Stimulated activated CD4-positive, alpha-beta T cell treated with anti-CD3 and anti-CD28 coated beads, Interleukin-4, amount 100 ng/mL, for 24 hours (primary cell): ENCODE results near the gene GALNT10.
A peak's percentile ranks its signal among the peaks of the same experiment; 100 is the strongest.

ENCODE experiments used
- DNase-seq: peaks from one replicate; pipeline ENCODE4 v3.0.0-alpha.2; 2020

The GALNT10 gene

DNA sequence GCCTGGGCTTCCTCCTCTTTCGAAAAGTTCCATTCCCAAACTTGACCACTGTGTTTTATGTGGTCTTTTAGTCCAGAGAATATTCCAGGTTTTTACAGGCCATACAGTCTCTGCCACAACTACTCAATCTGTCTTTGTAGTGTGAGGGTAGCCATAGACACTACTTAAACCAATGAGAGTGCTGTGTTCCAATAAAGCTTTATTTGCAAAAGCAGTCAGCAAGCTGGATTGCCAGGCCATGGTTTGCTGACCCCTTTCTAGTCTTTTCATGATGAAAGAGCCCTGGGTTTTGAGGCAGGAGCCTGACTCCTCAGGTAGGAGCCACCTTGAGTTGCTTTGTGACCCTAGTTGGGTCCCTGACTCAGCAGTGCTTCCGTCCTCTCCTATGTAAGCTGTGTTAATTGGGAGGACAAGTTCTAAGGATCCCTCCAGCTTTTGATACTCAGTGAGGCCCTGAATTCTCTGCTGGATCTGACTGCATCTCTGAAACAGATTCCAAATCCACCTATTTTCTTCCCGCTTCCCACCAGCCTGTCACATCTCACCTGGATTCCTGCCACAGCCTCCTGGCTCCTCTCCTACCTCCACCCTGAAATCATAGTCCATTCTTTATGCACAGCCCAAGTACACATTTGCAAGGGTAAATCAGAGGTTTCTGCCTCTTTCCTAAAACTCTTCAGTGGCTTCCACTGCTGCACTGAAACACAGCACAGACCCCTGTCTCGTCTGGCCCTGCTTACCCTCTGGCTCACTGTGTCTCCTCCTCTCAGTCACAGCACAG is 13.5 kb downstream of the GALNT10 start:
- DNase-seq: no peak

DNA sequence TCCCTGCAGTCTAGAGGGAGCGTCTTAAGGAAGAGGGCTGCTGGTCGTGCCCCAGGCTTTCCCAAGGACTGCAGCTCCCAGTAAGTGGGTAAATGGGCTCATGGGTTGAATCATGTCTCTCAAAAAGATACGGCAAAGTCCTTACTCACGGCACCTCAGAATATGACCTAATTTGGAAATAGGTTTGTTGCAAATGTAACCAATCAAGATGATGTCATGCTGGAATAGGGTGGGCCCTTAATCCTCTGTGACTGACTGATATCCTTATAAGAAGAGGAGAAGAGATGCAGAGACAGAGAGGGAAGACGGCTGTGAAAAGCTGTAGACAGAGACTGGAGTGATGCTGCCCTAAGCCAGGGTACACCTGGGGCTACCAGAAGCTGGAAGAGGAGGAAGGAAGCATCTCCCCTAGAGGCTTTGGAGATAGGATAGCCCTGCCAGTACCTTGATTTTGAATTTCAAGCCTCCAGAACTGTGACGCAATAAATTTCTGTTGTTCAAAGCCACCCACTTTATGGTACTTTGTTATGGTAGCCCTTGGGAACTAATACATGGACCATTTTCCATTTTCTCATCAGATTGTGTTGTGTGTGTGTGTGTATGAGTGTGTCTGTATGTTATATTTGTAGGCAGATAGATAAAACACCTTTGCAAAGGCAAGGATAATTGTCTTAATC is 15.0 kb downstream of the GALNT10 start:
- DNase-seq: no peak

DNA sequence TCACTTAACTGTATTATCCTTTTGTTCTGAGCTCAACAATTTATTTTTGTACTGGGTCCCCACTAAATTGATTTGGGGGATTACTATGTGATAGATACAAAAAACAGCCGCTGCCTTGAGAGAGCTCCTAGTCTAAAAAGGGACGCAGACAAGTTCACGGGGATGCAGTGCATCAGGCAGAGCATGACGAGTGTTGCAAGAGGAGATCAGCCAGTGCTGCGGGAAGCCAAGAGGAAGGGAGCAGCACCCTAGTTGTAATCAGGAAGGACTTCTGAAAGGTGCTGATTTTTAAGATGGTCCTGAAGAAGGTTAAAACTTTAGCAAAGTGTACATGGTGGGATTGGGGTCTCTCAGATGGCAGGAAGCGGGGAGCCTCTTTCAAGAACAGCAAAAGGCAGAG is 15.8 kb downstream of the GALNT10 start:
- no peak for DNase-seq

DNA sequence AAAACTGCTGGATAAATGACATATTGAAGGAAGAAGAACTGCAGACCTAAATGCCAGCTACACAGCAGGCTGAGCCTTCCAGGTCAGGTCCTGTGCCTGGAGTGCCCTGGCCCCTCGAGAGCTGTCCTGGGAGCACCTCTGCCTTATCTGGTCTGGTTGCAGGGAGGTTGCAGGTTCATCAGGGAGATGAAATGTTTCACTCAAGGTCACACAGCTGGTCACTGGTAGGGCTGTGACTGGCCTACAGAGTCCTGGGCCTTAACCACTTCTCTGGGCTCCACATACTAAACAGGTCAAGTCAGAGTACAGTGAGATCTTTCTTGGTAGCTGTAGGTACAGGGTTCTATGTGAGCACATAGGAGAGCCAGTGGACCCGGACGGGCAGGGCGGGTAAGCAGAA is 16.7 kb downstream of the GALNT10 start:
- DNase-seq: no peak

DNA sequence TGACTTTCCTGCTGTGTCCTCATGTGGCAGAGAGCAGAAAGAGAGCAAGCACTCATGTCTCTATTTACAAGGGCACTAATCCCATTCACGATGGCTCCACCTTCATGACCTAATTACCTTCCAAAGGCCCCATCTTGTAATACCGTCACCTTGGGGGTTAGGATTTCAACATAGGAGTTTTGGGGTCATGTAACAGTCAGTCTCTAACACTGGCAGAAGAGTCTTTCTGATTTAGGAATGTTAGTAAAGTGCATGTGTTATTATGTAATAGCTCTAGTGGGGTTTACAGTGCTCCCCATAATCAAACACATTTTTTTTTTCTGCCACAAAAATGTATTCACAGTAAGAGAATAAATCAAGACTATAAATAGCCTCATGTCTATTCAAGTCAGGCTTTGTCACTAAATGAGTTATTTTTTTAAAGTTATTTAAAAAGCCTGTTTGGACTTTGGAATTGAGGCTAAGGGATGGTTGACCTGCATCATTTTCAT is 19.1 kb downstream of the GALNT10 start:
- DNase-seq: no peak

DNA sequence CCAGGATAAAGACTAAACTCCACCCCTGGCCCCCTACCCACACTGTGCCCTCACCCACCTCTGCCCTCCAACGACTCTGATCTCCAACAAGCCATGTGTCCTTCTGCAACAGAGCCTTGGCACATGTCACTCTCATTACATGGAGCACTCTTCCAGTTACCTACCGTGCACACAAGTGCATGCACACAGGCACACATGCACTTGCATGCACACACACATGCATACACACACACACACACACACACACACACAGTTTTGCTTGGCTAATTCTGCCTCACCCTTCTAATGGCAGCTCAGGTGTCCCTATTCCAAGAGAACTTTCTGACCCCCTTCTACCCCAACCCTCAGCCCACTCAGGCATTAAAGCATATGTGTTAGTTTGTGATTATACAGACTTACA is 19.6 kb downstream of the GALNT10 start:
- DNase-seq: no peak

DNA sequence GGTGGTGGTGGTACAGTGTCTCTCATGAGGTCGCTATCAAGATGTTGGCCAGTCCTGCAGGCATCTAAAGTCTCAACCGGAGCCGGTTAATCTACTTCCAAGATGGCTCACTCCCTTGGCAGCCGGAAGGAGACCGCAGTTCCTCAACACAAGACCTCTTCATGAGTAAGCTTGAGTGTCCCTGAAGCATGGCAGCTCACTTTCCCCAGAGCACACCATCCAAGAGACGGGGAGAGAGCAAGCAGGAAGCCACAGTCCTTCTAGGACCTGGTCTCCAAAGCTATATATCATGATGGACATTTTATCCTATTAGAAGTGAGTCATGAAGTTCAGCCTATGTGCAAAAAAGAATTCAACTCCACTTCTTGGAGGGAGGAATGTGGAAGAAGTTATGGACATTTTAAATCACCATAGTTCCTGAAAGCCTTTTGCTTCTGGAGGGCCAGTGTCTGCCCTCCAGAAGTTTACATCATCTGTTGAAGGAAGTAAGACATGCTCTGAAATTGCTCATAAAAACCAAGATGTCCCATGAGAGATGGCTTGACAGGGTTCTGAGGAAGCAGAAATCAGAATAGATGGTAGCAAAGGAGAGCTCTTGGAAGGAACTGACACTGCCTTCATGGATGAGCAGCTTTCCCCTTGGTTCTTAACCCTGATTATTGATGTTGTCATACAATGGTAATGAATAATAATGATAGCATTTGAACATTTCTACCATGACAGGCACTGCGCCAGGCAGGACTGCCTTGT is 21.3 kb downstream of the GALNT10 start:
- DNase-seq: no peak

DNA sequence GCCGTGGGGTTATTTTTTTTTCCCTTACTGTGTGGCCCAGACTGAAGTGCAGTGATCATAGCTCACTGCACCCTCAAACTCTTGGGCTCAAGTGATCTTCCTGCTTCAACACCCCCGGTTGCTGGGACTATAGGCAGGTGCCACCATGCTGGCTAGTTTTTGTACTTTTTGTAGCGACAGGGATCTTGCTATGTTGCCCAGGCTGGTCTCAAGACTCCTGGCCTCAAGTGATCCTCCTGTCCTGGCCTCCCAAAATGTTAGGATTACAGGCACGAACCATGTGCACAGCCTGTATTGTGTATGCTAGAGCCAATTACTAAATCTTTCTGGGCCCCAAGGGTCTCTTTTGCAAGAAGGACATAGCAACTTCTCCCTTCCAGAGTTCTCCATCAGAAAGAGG is 23.1 kb downstream of the GALNT10 start:
- DNase-seq: no peak

DNA sequence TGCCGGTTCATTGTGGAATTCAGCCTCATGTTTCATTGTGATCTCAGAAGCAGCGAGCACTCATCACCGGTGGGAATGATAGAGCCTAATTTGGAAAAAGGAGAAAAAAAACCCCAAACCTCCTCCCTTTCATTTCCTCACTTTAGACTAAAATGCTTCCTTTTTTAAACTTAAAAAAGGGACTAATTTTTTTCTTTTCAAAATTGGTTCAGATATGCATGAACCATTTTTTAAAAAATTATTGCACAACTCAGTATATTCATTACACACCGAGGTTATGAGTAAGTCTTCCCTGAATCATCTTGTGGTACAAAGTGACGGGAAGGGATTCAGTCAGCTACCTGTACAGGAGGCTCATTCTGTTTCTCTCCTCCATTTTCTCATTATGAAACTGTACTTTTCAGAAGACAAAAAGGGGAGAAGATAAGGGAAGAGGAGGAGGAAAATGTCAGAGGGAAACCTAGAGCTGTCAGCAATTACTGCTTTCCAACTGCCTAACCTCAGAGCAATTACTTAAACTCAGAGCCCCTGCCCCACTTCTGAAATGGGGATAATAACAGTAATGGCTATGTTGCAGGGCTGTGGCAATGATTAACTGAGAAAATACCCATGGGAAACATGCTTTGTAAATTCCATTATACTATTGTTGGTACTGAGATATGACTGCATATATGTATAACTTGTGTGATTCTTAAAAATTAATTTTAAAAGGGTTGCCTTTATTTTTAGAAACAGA is 24.0 kb downstream of the GALNT10 start:
- DNase-seq: peak; percentile 32

DNA sequence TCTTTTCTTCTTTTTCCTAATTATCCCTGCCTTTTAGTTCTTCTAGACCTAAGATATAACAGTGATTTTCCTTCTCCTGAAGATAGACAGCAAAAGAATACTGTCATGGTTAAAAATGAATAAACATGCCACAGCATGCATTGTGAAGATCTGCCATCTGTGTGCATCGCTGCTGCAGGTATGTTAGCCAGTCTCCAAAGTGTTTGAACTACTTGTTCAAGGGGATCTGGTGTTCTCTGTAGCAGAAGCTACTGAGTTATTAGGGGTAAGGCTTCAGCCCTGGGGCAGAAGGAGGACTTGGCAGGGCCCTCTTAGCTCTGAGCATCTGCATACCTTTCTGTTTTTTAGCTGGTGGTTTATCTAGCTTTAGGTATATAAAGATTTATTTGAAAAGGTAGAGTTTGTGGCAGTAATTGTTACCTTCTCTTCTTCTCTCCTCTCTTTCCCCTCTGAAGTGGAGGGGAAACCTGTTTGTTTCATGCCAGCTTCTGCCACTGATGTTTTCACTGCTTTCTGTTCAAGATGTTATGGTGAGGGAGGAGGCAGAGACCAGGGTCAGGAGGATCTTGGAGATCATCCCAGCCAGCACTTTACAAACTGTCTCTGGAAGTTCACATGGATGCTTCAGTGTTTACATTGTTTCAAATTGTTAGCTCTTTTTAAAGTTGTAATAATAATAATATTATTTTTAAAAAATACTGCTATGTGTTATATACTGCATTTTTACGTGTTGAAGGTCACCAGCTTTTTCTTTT is 25.2 kb downstream of the GALNT10 start:
- DNase-seq: no peak

DNA sequence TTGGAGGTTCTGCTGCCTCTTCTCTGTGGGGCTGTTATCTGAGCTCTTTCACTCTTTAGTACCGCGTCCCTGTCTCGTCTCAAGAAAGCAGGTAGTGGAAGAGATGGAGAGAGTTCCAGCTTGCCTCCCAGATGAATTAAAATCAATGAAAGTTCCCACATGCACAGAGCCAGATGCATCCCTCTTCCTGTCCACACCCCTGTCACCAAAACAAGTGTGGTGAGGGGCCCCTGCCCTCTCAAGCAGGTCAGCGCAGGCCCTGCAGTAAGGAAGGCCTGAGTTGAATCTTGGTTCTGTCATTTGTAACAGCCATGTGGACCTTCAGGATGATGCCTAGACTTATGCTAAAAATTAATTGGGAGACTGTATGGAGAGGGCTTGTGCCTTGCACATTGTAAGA is 26.9 kb downstream of the GALNT10 start:
- DNase-seq: no peak

DNA sequence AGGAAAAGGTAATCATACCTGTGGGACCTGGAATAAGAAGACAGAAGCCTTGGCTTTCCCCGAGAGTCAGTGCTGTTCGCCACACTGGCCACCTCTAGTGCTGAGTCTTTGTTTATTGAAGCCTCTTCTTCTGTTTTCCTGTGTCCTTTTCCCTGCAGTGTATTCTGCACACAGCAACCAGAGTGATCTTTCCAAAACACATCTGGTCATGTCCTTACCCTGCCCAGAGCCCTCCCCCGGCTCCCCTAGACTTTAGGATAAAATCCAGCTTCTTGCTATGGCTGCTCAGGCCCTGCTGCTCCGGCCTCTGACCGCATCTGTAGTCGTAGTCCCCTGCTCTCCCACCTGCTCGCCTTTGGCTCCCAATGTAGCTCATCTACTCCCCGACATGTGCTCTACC is 28.3 kb downstream of the GALNT10 start:
- no peak for DNase-seq

DNA sequence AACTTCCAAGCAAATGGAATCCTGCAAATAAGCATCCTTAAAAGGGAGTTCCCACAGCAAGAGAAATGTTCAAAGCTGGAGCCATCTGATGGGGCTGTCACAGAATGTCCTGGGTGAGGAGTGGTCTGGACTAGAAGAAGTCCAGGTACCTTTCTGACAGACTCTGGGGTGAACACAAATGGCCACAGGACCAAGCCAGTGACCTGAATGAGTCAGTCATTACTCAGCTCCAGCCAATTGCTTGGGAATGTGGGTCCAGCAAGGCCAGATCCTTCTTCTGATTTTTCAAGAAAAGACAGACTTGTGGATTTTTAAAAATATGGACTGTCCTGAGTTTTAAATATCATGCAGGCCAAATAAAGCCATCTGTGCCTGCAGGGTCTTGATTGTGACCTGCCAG is 30.1 kb downstream of the GALNT10 start:
- no peak for DNase-seq

DNA sequence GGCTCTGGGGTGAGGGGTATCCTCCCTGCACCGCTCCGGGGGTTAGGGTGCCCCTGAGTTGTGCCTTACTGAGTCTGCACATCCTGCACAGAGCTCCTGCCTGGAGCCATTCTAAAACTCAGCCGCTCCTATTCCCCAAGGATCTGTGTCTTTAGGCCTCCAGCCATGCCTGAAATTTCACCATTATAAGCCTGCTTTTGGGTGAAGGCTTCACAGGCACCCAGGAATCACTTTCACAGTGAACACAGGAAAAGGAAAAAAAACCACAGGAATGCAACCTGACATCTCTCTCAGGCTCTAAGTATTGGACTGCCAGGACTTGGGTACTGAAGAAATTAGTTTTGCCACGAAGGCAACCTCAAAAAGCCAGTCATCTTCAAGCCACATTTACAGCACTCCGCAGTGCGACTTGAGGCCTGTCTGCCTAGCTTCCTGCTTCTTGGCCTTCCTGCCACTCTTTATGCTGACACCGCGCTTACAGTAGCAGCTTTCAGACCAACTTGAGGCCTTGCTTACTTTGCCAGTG is 30.9 kb downstream of the GALNT10 start:
- DNase-seq: peak; percentile 57

DNA sequence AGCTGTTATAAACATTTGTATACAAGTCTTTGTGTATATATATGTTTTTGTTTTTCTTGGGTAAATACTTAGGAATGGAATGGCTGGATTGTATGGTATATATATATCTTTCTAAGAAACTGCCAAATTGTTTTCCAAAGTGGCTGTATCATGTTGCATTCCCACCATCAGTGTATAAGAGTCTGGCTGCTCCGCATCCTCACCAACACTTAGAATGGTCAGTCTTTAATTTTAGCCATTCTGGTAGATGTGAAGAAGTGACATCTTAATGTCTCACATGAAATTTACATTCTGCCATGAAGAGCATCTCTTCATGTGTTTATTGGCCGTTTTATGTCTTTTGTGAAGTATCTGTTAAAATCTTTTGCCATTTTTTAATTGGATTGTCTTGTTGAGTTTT is 31.9 kb downstream of the GALNT10 start:
- DNase-seq: no peak

DNA sequence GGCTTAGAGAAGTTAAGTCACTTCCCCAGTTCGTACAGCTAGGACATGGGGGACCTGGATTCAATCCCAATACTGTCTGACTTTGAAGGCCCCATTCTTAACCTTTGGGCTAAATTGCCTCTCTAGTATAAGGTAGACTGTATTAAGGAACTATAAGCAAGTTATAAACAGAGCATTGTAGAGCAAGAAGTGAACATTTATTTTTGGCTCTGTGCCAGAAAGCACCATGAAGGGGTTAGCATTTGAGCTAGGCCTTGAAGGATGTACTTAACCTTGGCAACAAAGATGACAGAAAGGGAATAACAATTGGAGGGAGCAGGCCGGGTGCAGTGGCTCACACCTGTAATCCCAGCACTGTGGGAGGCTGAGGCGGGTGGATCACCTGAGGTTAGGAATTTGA is 32.8 kb downstream of the GALNT10 start:
- no peak for DNase-seq

DNA sequence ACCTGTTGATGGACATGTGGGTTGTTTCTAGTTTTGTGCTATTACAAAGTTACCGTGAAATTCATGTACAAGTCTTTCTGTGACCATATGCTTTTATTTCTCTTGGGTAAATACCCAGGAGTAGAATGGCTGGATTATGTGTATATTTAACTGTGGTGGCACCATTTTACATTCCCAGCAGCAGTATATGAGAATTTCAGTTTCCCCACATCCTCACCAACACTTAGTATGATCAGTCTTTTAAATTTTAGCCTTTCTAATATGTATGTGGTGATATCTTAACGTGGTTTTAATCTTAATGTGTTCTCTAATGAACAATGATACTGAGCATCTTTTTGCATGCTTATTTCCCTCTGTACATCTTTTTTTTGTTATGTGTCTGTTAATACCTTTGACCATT is 36.6 kb downstream of the GALNT10 start:
- no peak for DNase-seq

DNA sequence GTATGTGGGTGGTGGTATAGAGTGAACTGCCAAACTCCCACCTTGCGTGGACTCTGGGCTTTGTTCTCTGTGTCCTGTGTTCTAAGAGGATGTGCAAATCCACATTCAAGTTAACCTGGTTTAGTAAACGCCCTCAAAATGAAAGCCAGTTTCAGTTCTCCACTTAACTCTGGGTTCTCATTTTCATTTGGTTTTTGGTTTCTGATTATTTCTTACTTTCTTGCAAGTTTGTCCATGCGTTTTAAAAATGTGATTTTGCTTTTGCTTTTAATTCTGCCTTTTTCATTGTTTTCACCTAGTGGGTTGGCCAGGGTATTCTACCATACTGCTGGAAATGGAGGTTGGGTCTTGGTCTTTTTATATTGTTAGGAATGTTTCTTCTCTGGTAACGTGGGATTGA is 38.2 kb downstream of the GALNT10 start:
- DNase-seq: no peak

DNA sequence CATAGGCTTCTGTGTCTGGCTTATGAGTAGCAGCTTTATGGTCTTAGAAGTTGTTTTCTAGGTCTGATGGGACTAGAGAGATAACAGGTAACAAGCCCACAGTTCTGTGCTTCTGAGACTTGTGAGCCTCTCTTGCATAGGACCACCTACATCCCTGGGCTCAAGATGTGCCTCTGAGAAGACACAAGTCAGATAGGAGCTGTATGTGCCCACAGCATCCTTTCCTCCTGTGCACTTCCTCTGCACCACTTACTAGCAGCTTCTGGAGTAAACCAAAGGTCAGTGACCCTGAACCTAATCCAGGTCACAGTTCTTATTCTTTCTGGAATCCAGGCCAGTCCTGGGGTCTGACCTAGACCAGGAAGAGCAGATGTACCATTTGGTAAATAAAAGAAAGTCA is 40.0 kb downstream of the GALNT10 start:
- no peak for DNase-seq

DNA sequence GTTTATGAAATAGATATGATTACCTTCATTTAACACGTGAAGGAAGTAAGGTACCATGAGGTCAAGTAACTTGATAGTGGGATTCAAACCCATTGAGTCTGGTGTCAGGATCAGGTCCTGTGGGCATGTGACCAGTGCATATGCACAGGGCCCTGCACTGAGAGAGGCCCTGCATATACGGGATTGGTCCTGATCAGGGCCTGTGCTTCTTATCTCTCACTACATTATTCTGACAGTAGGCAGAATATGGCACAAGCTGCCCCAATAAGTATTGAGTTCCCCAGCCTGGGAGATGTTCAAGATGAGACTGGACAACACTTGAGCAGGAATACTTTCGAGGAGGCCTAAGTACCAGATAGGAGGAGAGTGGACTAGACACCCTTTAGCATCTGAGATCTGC is 44.0 kb downstream of the GALNT10 start:
- no peak for DNase-seq

DNA sequence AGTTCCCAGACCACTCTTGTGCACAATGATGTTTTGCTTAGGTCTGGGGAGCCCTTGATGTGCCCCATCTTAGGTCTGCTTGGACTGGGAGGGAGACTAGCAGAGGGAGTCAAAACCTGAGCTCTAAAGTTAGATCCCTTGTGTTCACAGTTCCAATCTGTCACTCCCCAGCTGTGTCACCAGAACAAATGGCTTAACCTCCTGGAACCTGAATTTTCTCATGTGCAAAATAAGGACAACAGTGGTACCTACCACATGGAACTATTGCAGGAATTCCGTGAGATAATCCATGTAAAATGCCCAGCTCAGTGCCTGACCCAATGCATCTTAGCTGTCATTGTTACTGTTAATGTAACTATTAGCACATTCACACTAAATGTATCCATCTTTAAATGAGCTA is 45.5 kb downstream of the GALNT10 start:
- DNase-seq: no peak
